GM21447 (cell line): ENCODE results near the gene TTC39A.
A peak's percentile ranks its signal among the peaks of the same experiment; 100 is the strongest.
"Not testable (repeated sequence)": the region's sequence is repeated elsewhere in the genome, so short reads cannot be mapped to it uniquely, and the experiment has no call there.

ENCODE experiments used
- ATAC-seq: cut with Tn5 transposase; IDR thresholded peaks from one replicate; pipeline ENCODE4 v1.9.1; 2021; ENCODE audit not compliant: unreplicated experiment

TTC39A gene

DNA sequence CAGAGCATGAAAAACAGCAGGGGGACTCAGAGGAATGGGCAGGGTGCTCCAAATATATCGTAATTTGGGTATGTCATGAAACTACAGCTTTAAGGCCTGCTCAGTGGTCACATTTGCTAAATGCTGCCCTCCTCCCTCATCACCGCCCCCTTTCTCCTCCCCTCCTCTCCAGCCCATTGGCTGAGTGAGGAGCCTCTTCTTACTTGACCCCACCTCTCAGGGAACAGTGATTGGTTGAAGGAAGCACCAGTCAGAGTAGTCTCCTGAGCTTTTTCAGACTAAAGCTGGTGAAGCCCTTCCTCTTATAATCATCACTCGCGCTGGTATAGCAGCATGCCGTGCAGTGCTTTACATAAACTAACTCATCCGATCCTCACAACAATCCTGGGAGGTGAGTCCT is 10.0 kb upstream of the TTC39A start:
- no peak for ATAC-seq

DNA sequence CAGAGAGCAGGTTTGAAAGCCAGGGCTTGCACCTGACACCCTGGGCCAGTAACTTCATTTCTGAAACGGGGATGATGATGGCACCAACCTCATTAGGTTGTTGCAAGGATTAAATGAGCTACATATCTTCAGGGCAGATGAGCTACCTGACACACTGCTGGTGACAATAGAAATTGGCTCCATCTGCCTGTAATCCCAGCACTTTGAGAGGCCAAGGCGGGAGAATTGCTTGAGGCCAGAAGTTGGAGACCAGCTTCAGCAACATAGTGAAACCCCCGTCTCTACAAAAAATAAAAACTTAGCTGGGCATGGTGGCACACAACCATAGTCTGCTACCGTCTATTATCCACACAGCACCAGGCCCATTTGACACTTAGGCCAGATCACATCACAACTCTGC is 6.3 kb upstream of the TTC39A start:
- no peak for ATAC-seq

DNA sequence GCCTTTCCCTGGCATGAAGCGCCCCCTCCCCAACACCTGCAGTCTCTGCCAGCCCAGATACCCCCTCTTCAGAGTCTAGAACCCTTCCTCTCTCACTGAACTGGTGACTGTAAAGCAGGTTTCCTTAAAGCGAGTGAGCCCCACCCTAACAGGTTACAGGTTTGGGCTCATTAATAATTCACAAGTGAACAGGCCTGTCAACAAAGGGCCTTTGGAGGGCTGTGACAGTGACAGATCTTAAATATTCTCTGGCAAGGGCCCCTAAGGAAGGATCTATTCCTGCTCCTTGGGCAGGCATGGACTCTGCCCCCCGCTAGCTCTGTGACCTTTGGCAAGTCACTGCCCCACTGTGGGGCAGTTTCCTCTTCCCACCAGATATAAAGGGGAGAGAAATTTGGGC is 5.6 kb upstream of the TTC39A start:
- ATAC-seq: no peak

DNA sequence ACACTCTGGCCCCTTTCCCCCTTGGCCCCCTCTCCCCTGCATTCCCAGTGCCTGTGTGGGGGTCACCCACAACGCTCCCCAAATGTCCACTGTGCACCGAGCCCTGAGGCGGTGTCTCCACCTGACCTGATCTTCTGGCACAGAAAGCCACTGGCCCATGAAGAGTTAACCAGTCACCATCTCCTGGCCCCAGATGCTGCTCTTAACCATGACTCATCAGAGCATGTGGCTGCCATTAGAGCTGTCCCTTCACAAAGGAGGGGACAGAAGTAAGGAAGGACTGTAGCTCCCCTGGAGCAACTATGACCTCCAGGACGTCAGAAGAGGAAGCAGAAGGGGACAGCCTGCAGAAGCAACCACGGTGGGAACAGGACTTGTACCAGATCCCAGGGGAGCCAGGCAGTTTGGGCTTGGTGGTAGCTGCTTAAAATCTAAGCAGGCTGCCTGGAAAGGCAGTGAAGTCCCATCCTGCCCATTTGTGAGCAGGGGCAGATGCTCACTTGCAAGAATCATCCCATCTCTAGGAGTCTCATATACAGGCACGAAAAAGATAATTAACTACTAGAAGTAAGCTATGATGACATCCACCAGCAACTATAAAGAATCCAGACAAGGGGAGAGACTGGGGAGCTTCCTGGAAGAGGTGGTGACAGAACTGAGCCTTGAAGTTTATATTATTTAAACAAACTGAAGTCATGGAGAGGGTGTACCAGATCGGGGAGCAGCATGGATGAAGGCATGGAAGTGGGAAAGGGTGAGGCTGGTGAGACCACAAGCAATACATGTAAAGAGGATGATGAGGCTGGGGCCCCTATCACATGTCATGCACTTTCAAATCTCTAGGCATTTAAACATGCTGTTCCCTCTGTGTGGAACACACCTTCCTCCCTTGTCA is 1.1 kb upstream of the TTC39A start:
- peak; percentile 70 for ATAC-seq

DNA sequence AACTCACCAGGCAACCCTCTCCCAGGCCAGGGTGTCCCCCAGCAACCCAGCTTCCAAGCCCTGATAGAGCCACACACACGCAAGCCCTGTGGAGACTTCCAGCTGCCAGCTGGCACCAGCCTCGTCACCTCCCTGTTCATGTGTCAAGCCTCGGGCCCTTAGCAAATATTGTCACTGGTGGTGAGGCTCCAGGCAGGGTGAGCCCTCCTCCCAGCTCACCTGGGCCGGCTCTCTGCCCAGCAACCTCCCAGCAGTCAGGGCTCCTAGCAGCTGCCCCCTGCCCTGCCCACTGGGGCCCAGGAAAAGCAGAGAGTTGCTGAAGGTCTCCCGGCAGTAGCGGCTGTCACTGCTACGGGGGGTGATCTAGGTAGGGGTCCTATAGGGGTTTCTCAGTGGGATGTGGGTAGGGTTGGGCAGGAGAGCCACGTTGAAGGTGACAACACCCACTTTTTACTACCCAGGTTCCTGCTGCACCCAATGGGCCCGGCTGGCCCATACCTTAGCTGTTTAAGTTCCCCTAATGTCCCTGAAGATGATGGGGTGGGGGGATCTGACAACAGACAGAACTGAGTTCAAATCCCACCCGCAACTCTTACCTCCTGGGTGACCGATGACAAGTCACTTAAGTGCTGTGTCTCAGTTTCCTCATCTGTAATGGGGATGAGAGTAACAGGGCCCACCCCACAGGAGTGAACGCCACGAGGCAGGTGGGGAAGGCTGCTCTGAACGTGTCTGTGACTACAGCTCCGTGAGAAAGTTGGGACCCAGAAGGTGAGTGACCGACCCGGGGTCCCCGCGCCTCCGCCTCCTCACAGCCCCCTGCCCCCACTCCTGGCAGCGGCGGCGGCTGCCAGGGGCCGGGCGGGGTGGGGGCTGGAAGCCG is 678 bp downstream of the TTC39A start:
- ATAC-seq: no peak

DNA sequence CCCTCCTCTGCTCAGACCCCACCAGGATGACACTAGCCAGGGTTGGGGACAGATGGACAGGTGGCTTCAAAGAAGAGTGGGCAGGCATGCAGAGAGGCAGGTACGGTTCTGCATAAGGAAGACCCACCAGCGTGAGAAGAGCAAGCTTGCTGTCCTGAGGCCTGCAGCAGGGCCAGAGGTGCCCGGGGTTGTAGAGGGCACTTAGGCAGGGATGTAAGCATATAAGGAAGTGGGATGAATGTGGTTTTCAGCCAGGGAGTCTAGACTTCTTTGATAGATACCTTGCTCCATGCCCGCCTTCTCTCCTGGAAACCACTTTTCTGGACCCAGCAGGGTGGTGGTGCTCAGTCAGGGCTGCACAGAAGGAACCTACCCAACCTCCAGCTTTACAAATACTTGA is 1.4 kb downstream of the TTC39A start:
- no peak for ATAC-seq

DNA sequence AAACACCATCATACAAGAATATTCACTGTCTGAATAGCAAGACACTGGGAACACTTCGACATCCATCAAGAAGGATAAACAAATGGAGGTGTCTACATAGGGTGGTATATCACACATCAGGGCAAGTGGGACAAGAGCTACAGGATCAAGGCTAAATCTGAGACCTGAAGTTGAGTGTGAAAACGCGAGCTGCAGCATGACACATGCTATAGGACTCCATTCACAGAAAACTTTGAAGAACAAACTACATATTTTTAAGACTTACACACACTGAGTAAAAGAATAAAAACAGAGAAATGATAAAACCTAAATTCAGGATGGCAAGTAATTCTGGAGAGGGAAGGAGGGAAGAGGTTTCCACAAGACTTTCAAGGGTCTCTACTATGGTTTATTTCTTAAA is 2.1 kb downstream of the TTC39A start:
- no peak for ATAC-seq

DNA sequence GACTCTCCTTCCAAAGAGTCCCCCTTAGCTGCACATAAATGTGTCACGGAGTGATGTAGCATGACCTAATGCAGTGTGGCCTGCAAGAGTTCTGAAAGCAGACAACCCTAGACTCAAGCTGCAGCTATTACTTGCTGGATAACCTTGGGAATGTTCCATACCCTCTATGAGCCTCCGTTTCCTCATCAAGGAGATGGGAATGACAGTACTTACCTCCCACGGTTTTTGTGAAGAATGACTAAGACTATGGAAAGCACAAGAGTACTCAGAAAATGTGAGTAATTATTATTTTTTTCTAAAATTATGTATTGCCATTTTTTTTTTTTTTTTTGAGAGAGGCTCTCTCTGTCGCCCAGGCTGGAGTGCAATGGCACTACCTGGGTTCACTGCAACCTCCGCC is 3.0 kb downstream of the TTC39A start:
- no peak for ATAC-seq

DNA sequence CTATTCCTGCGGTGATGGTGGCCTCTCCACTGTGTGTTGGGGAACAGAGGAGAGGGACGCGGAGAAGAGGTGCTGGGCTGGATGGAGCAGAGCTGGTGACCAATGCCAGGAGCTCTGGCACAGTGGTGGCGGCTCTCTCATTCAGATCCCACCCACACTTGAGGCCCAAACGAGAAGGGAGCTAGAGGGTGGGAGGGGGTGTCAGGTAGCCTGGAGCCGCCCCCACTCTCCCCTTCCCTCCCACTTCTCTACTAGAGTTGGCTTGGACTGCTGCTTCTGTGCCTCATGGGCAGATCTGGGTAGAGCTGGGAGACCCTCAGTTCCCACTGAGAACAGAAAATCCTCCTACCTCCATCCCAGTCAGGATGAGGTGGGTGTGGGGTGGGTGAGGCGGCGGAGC is 3.5 kb downstream of the TTC39A start:
- no peak for ATAC-seq

DNA sequence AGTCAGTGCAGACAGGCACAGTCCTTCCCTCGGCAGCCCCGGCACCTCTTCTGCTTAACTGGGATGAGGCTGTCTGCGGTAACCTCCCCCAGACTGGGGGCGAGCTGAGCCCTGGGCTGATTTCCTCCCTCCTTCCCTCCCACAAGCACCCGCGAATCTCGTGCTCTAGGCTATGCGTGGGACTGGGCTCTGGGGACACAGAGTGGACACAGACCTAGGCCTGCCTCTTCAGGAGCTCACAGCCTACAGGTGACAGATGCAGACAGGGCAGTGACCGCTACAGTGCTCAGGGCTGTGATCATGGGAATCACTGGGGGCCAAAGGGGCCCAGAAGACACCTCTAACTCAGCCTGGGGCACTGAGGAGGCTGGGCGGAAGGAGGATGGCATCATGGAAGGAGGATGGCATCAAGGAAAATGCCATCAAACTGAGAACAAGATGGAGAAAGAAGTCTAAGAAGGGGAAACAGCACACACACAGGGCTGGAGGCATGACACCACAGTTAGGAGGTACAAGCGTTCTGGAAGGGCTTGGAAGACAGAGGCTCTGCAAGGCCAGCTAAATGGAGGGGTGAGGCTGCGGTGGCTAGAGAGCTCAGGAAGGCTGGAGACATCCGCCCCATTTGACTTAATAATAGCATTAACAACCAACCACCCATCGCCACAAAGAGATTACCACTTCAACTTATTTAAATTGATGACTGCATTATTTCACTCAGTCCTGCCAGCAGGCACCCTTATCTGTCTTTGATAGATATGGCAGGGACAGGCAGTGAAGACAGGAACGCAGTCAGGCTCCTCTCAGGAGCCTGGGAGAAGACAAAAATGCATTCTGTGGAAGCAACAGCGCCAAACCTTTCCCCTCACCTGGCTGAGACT is 4.2 kb downstream of the TTC39A start:
- no peak for ATAC-seq

DNA sequence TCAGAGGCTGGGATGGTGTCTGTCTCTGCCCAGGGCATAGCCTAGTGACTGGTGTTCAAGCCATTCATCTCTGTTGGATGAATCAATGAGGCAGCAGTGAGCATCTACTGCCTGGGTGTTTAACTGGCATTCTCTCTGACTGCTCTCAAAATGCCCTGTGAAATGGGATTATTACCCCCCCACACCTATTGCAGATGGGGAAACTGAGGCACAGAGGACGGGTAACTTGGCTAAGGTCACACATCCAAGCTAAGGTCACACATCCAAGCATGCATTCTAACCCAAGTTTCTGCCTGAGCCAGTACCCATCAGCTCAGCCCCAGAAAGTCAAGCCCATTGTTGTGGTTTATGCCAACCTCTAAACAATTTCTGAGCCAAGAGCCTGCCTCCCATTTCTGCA is 5.0 kb downstream of the TTC39A start:
- ATAC-seq: no peak

DNA sequence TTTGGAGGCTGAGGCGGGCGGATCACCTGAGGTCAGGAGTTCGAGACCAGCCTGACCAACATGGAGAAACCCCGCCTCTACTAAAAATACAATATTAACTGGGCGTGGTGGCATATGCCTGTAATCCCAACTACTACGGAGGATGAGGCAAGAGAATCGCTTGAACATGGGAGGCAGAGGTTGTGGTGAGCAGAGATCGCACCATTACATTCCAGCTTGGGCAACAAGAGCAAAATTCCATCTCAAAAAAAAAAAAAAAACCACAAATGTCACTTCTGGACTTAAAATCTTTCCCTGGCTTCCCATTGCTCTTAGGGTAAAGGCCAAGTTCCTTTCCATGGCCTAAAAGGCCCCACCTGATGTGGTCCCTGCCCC is 5.4 kb downstream of the TTC39A start:
- ATAC-seq: not testable (repeated sequence)

DNA sequence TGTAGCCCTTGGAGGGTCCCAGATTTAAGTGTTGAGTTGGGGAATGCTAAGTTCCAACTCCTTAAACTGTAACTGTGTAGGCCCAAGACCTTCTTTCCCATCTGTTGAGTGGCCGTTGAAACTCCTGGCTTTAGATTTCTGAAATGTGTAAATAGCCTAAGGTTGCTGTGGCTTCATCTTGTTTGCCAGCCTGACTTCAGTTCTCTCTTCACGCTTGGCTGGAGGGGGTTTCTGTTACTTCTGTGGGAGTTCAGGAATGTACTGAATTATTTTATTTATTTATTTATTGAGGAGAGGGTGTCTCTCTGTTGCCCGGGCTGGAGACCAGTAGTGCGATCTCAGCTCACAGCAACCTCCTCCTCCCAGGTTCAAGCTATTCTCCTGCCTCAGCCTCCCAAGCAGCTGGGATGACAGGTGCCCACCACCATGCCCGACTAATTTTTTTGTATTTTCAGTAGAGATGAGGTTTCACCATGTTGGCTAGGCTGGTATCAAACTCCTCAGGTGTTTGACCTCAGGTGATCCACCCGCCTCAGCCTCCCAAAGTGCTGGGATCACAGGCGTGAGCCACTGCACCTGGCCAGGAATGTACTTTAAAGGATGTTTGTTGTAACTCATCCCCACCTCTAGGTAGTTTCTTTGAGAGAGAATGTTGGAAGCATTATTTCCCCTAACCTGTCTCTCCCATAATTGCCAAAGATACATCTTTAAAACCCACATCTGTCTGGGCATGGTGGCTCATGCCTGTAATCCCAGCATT is 5.9 kb downstream of the TTC39A start:
- ATAC-seq: no peak

DNA sequence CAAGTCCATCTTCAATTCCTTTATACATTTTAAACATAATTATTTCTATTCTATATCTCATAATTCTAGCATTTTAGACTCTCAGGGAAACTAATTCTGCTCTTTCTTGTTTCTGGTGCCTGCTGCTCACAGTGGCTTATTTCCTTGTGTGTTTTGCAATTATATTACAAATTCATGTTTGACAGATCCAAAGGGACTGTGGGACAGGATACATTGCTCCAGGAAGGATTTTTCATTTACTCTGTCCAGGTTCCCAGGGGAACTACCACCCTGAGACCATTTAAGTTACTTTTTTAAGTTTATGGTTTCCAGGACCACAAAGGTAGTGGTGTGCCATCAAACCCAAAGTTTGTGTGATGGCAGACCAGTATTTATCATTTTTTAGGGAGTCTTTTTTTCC is 6.6 kb downstream of the TTC39A start:
- no peak for ATAC-seq

DNA sequence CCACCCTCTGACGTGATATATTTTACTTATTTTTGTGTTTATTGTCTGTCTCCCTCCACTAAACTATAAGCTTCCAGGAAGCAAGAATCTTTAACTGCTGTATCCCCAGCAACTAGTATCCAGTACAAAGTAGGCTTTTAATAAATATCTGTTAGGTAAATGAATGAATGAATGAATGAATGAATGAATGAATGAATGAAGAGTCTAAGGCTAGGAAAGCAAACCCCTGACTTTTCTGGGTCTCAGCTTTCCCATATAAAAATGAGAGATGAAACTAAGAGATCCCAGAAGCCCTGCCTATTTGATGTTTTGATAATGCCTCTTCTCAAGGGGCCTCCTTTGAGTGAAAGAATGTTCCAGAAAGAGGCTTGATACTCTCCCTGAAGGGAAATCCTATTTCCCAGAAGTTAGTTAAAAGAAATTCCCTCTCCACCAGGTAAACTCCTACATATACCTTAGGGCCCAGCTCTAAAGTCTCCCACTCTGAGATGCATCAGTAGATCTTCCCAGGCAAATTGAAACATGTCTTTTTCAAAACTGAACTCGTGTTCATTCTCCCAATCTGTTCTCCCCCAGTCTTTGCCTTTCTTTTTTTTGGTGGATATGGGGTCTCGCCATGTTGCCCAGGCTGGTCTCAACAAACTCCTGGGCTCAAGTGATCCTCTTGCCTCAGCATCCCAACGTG is 7.8 kb downstream of the TTC39A start:
- ATAC-seq: no peak

DNA sequence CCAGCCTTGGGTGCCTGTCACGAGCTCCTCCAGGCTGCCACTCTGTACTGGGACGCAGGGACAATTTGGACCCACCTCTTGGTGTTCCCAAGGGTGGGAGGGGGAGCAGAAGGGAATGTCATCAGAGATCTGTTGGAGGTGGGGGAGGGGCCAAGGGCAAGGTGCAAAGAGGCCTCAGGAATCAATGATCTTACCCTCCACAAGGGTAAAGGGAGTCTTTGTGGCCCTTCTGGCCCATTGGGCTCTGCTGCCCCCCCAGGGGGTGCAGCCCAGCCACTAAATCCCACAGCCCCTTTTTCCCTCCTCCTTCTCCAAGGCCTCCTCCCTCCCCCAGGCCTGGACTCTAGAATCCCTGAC is 8.5 kb downstream of the TTC39A start:
- no peak for ATAC-seq

DNA sequence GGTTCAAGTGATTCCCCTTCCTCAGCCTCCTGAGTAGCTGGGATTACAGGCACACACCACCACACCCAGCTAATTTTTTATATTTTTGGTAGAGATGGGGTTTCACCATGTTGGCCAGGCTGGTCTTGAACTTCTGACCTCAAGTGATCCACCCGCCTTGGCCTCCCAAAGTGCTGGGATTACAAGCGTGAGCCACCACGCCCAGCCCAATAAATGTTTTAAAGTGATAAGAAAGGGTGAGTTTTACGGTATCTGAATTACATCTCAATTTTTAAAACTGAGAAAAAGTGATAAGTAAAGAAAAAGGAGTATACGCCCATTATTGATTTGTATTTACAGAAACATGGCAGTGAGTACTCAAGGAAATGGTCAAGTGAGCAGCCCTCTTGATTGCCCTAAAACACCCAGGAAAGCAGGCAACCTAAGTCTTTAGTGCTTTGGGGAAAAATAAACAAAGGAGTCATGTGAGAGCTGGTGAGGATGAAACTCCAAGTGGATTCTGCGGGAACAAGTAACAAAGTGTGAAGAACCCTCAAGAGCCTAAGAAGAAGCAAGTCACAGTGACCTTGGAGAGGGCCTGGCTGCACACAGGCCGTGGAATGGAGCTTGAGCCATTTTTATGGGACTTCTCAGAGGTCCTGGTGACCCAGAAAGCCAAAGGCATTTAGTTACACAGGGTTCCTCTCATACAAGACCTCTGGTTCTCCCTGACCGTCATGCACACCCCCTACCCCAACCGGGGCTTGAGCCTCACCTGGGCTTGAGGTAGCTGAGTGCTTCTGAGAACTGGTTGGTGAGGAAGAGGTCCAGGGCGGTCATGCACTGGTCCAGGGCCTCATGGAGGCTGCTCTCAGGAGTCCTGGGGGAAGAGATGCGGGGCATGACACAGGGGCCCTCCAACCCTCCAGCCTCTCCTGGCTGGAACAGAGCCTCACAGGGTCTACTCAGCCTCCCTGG is 9.1 kb downstream of the TTC39A start:
- ATAC-seq: no peak

DNA sequence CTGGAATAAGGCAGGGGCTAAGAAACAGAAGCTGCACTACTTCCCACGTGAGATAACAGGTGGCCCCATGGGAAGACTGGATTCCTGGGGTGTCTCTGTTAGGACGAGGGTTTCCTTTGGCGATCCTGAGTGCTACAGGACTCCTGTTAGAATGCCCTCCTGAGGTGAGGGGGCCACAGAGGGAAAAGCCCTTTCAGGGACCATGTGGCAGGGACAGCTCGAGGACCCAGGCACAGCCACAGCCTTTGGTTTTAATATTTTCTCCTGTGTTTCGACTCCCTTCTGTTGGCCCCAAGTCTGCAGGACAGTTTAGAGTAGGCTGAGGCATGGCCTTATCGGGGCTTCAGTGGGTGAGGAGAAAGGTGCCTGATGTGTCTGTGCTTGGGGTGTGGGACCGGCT is 12.6 kb downstream of the TTC39A start:
- no peak for ATAC-seq

DNA sequence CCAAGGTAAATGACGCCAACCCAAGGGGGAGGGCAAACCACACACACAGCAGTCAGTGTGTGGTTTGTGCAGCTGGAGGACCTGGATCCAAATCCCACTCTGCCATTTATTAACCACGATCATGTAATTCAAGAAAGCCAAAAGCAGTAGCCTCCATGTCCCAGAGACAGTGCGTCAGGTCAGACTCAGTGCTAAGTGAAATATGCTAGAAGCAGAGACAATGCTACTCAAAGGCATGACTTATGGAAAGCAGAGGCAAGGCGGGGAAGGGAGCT is 13.6 kb downstream of the TTC39A start:
- no peak for ATAC-seq
